ENCODE data around the gene SPAG16.

The SPAG16 gene

GRCh38 chr2:213980883-213981282 lies 696.6 kb downstream of the SPAG16 start:
- H2AFZ ChIP-seq (ENCODE audit: low read depth, low read length) = no peak overlapping the region
- peak; percentile 29 for DNase-seq

GRCh38 chr2:213989207-213989606 lies 704.9 kb downstream of the SPAG16 start:
- Histone ChIP-seq H2BK120ac (ENCODE audit: low read depth, low read length) (no peak overlapping the region), H3K36me3 (ENCODE audit: control insufficient read depth in 1 of 2, insufficient read depth in 2 of 2, low read depth in 1 of 2, low read length in 2 of 2) (no peaks in the 10 kb centered on the region), H3K23ac (ENCODE audit: low read length in 2 of 2) (no peak overlapping the region), H3K4me2 (ENCODE audit: low read length, poor library complexity, severe bottlenecking) (no peak overlapping the region), H3K27ac (ENCODE audit: low read length, poor library complexity, severe bottlenecking) (no peak overlapping the region), H2BK15ac (ENCODE audit: low read depth, poor library complexity, severe bottlenecking) (no peak overlapping the region), H2AK5ac (ENCODE audit: low read length, severe bottlenecking) (no peak overlapping the region), H3K9me3 (ENCODE audit: control insufficient read depth, low read length) (no peaks in the 10 kb centered on the region), H3K79me1 (replicated peaks; ENCODE audit: low read length, poor library complexity, severe bottlenecking) (no peaks in the 10 kb centered on the region), H3K4me1 (ENCODE audit: control insufficient read depth, insufficient read depth, low read depth, low read length) (no peaks in the 10 kb centered on the region), H2BK5ac (ENCODE audit: low read depth, low read length, poor library complexity, severe bottlenecking) (no peak overlapping the region), H3K14ac (ENCODE audit: low read length in 2 of 2) (no peak overlapping the region), H3K4ac (ENCODE audit: low read depth in 1 of 2, low read length in 2 of 2) (no peak overlapping the region), H2AFZ (ENCODE audit: low read depth, low read length) (no peak overlapping the region), H3K27me3 (ENCODE audit: control insufficient read depth in 1 of 2, insufficient read depth in 1 of 2, low read length in 2 of 2) (no peaks in the 10 kb centered on the region), H3K4me3 (ENCODE audit: insufficient read depth in 1 of 2, low read depth in 1 of 2, low read length in 2 of 2) (no peak overlapping the region), H3K9ac (ENCODE audit: low read length) (no peak overlapping the region), H3K18ac (ENCODE audit: low read depth in 1 of 2, low read length in 2 of 2) (no peak overlapping the region), H4K91ac (ENCODE audit: low read length) (no peak overlapping the region), H4K8ac (ENCODE audit: low read length) (no peak overlapping the region), H2BK12ac (ENCODE audit: low read length in 2 of 2) (no peak overlapping the region)
- 99% methylated on average over 3 of the region's 3 CpGs for WGBS
- DNase-seq = no peak

More at GRCh38 chr2:213980883-213981282, 696.6 kb downstream of the SPAG16 start:
- H3K4me1 ChIP-seq (ENCODE audit: control insufficient read depth, insufficient read depth, low read depth, low read length) = no peaks in the 10 kb centered on the region
- no peaks in the 10 kb centered on the region for H3K9me3 ChIP-seq (ENCODE audit: control insufficient read depth, low read length)
- no peaks in the 10 kb centered on the region for H3K27me3 ChIP-seq (ENCODE audit: control insufficient read depth in 1 of 2, insufficient read depth in 1 of 2, low read length in 2 of 2)
- H3K18ac ChIP-seq (ENCODE audit: low read depth in 1 of 2, low read length in 2 of 2) = no peak overlapping the region
- no peak overlapping the region for H2BK120ac ChIP-seq (ENCODE audit: low read depth, low read length)
- 33% methylated on average over 1 of the region's 3 CpGs for WGBS
- no peaks in the 10 kb centered on the region for H3K36me3 ChIP-seq (ENCODE audit: control insufficient read depth in 1 of 2, insufficient read depth in 2 of 2, low read depth in 1 of 2, low read length in 2 of 2)
- no peak overlapping the region for H4K8ac ChIP-seq (ENCODE audit: low read length)
- H3K9ac ChIP-seq (ENCODE audit: low read length) = no peak overlapping the region
- H2AK5ac ChIP-seq (ENCODE audit: low read length, severe bottlenecking) = no peak overlapping the region
- no peaks in the 10 kb centered on the region for H3K79me1 ChIP-seq (replicated peaks; ENCODE audit: low read length, poor library complexity, severe bottlenecking)
- no peak overlapping the region for H3K27ac ChIP-seq (ENCODE audit: low read length, poor library complexity, severe bottlenecking)
- no peak overlapping the region for H4K91ac ChIP-seq (ENCODE audit: low read length)
- H2BK5ac ChIP-seq (ENCODE audit: low read depth, low read length, poor library complexity, severe bottlenecking) = no peak overlapping the region
- no peak overlapping the region for H3K4me2 ChIP-seq (ENCODE audit: low read length, poor library complexity, severe bottlenecking)
- H3K23ac ChIP-seq (ENCODE audit: low read length in 2 of 2) = no peak overlapping the region
- H3K4me3 ChIP-seq (ENCODE audit: insufficient read depth in 1 of 2, low read depth in 1 of 2, low read length in 2 of 2) = no peak overlapping the region
- H3K4ac ChIP-seq (ENCODE audit: low read depth in 1 of 2, low read length in 2 of 2) = no peak overlapping the region
- H2BK15ac ChIP-seq (ENCODE audit: low read depth, poor library complexity, severe bottlenecking) = no peak overlapping the region
- H2BK12ac ChIP-seq (ENCODE audit: low read length in 2 of 2) = no peak overlapping the region
- no peak overlapping the region for H3K14ac ChIP-seq (ENCODE audit: low read length in 2 of 2)

GRCh38 chr2:213991453-213992108 lies 707.3 kb downstream of the SPAG16 start:
- Histone ChIP-seq H2BK5ac (ENCODE audit: low read depth, low read length, poor library complexity, severe bottlenecking) (no peak overlapping the region), H4K8ac (ENCODE audit: low read length) (no peak overlapping the region), H2AFZ (ENCODE audit: low read depth, low read length) (no peak overlapping the region), H3K9ac (ENCODE audit: low read length) (no peak overlapping the region), H3K9me3 (ENCODE audit: control insufficient read depth, low read length) (no peaks in the 10 kb centered on the region), H2AK5ac (ENCODE audit: low read length, severe bottlenecking) (no peak overlapping the region), H3K23ac (ENCODE audit: low read length in 2 of 2) (no peak overlapping the region), H3K14ac (ENCODE audit: low read length in 2 of 2) (no peak overlapping the region), H3K27me3 (ENCODE audit: control insufficient read depth in 1 of 2, insufficient read depth in 1 of 2, low read length in 2 of 2) (no peaks in the 10 kb centered on the region), H3K4me3 (ENCODE audit: insufficient read depth in 1 of 2, low read depth in 1 of 2, low read length in 2 of 2) (no peak overlapping the region), H3K4ac (ENCODE audit: low read depth in 1 of 2, low read length in 2 of 2) (no peak overlapping the region), H3K79me1 (replicated peaks; ENCODE audit: low read length, poor library complexity, severe bottlenecking) (no peaks in the 10 kb centered on the region), H3K4me1 (ENCODE audit: control insufficient read depth, insufficient read depth, low read depth, low read length) (peaks cover 1% of the 10 kb centered on the region), H2BK15ac (ENCODE audit: low read depth, poor library complexity, severe bottlenecking) (no peak overlapping the region), H2BK120ac (ENCODE audit: low read depth, low read length) (no peak overlapping the region), H4K91ac (ENCODE audit: low read length) (no peak overlapping the region), H3K36me3 (ENCODE audit: control insufficient read depth in 1 of 2, insufficient read depth in 2 of 2, low read depth in 1 of 2, low read length in 2 of 2) (no peaks in the 10 kb centered on the region), H3K27ac (ENCODE audit: low read length, poor library complexity, severe bottlenecking) (no peak overlapping the region), H3K4me2 (ENCODE audit: low read length, poor library complexity, severe bottlenecking) (no peak overlapping the region), H2BK12ac (ENCODE audit: low read length in 2 of 2) (no peak overlapping the region), H3K18ac (ENCODE audit: low read depth in 1 of 2, low read length in 2 of 2) (no peak overlapping the region)
- WGBS = 88% methylated on average over 4 of the region's 5 CpGs
- DNase-seq = peak; percentile 6

- H2AFZ ChIP-seq (ENCODE audit: low read depth, low read length) = no peak overlapping the region
- H2BK5ac ChIP-seq (ENCODE audit: low read depth, low read length, poor library complexity, severe bottlenecking) = no peak overlapping the region
- H3K79me1 ChIP-seq (replicated peaks; ENCODE audit: low read length, poor library complexity, severe bottlenecking) = no peaks in the 10 kb centered on the region
- no peak overlapping the region for H4K8ac ChIP-seq (ENCODE audit: low read length)
- H3K27ac ChIP-seq (ENCODE audit: low read length, poor library complexity, severe bottlenecking) = no peak overlapping the region
- no peak overlapping the region for H3K23ac ChIP-seq (ENCODE audit: low read length in 2 of 2)
- H3K4me2 ChIP-seq (ENCODE audit: low read length, poor library complexity, severe bottlenecking) = no peak overlapping the region
- H3K9ac ChIP-seq (ENCODE audit: low read length) = no peak overlapping the region
- H2BK120ac ChIP-seq (ENCODE audit: low read depth, low read length) = no peak overlapping the region
- H3K4me3 ChIP-seq (ENCODE audit: insufficient read depth in 1 of 2, low read depth in 1 of 2, low read length in 2 of 2) = no peak overlapping the region
- WGBS = no CpG with 5 or more reads among the region's 1 CpG
- H3K9me3 ChIP-seq (ENCODE audit: control insufficient read depth, low read length) = no peaks in the 10 kb centered on the region
- no peak overlapping the region for H2BK12ac ChIP-seq (ENCODE audit: low read length in 2 of 2)
- peak; percentile 61 for DNase-seq
- H4K91ac ChIP-seq (ENCODE audit: low read length) = no peak overlapping the region
- H3K36me3 ChIP-seq (ENCODE audit: control insufficient read depth in 1 of 2, insufficient read depth in 2 of 2, low read depth in 1 of 2, low read length in 2 of 2) = no peaks in the 10 kb centered on the region
- H2BK15ac ChIP-seq (ENCODE audit: low read depth, poor library complexity, severe bottlenecking) = no peak overlapping the region
- no peak overlapping the region for H2AK5ac ChIP-seq (ENCODE audit: low read length, severe bottlenecking)
- H3K4ac ChIP-seq (ENCODE audit: low read depth in 1 of 2, low read length in 2 of 2) = no peak overlapping the region
- no peak overlapping the region for H3K18ac ChIP-seq (ENCODE audit: low read depth in 1 of 2, low read length in 2 of 2)
- no peak overlapping the region for H3K14ac ChIP-seq (ENCODE audit: low read length in 2 of 2)
- H3K4me1 ChIP-seq (ENCODE audit: control insufficient read depth, insufficient read depth, low read depth, low read length) = peaks cover 1% of the 10 kb centered on the region
- no peaks in the 10 kb centered on the region for H3K27me3 ChIP-seq (ENCODE audit: control insufficient read depth in 1 of 2, insufficient read depth in 1 of 2, low read length in 2 of 2)
Observed at GRCh38 chr2:213995400-213996105, 711.3 kb downstream of the SPAG16 start.

Data from mesenchymal stem cell (in vitro differentiated cells and primary cell).